ENCODE results near the gene DOCK9.
"Not testable (repeated sequence)": the region's sequence is repeated elsewhere in the genome, so short reads cannot be mapped to it uniquely, and the experiment has no call there.

The DOCK9 gene

GRCh38 chr13:98755729-98756128, 222.1 kb downstream of the DOCK9 start:
- no peak for DNase-seq

- DNase-seq, result no peak
Measured at GRCh38 chr13:98755116-98755515, 222.7 kb downstream of the DOCK9 start.

- not testable (repeated sequence) for DNase-seq
Measured at GRCh38 chr13:98754468-98754867, 223.4 kb downstream of the DOCK9 start.

DNA sequence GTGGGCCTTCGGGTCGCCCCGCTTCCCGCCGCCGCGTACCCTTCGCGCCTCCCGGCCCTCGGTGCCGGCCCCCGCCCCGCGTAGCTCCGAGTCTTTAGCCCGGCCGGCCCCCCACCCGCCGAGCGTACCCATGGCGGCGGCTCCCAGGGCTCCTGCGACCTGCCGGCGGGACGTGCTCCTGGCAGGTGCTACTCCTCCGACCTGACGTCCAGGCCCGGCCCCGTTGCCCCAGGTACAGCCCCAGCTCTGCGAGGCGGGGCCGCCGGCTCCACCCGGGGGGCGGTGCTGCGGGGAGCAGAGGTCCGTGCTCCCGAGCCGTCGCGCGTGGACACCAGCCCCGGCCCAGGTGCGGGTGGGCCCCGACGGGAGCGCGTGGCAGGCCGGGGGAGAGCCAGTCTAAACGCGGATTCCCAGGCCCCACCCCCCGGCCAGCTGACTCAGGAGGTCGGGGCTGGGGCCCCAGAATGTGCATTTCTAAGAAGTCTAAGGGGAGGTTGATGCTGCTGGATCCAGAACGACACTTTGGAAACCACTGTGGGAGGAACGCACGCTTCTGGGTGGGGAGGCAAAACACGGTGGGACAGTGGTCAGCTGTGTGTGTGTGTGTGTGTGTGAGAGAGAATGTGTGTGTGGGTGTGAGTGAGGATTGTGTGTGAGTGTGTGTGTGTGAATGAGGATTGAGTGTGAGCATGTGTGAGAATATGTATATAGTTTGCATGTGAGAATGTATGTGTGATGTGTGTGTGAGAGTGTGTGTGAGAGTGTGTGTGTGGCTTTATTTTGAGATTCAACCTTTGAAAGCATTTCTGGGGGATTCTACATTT, 225.2 kb downstream of the DOCK9 start, which contains the start of gene SLC15A1:
Gene SLC15A1 (minus strand): TSS at position 206 of the 824 bp plus-strand sequence. CDS start 74 bp downstream, at position 132.
- peak; percentile 52 for DNase-seq

DNA sequence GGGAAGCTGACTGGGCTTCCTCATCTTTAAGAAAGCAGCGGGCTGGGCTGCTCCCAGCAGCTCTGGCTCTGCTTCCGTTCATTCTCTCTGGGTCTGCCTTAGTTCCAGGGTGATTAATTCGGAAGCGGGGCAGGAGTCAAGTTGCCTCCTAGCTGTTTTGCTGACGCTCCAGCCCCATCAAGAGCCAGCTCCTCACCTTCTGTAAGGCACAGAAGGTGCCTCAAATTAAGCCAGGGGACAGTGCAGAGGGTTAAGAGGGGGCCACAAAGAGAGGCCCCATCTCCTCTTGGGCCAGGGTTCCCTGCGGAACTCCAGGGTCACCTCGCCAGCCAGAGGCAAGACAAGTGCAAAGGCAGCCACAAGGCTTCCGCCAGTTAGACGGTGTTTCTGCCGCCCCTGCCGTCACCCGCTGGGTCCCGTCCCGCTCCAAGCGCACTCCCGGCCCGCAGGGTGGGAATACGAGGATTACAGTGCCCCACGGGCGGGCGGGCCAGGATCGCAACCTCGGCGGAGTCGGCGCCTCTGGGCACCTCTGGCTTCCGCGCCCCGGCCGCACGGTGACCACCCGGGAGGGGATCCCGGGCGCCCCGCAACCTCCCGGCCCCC, 225.9 kb downstream of the DOCK9 start:
- peak; percentile 27 for DNase-seq

- peak; percentile 6 for DNase-seq
Measured at GRCh38 chr13:98751367-98751782, 226.5 kb downstream of the DOCK9 start.

DNA sequence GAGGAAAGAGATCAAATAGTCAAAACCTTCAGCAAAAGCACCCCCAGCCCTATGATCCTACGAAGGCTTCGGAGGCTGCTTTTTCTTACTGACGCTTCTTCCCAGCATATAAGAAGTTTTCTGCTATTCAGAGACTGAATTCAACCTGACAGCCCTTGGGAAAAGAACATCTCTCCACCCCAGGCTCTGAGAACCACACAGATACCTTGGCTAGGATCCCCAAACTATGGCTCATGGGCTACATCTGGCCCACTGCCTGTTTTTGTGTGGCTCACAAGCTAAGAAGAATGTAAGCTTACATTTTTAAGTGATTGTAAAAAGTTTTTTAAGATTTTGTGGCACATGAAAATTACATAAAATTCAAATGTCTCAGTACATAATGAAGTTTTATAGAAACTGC, 228.4 kb downstream of the DOCK9 start:
- no peak for DNase-seq

- DNase-seq, result no peak
Measured at GRCh38 chr13:98746968-98747367, 230.9 kb downstream of the DOCK9 start.
